ENCODE results near the gene PRG3. TPM values are rescaled to one million over a fixed set of nuclear protein-coding genes. Genes with fewer than 3 reads are reported as not detected.

Gene PRG3
- total and polyA plus RNA-seq, 2 donors from 2014 or later = not detected

DNA sequence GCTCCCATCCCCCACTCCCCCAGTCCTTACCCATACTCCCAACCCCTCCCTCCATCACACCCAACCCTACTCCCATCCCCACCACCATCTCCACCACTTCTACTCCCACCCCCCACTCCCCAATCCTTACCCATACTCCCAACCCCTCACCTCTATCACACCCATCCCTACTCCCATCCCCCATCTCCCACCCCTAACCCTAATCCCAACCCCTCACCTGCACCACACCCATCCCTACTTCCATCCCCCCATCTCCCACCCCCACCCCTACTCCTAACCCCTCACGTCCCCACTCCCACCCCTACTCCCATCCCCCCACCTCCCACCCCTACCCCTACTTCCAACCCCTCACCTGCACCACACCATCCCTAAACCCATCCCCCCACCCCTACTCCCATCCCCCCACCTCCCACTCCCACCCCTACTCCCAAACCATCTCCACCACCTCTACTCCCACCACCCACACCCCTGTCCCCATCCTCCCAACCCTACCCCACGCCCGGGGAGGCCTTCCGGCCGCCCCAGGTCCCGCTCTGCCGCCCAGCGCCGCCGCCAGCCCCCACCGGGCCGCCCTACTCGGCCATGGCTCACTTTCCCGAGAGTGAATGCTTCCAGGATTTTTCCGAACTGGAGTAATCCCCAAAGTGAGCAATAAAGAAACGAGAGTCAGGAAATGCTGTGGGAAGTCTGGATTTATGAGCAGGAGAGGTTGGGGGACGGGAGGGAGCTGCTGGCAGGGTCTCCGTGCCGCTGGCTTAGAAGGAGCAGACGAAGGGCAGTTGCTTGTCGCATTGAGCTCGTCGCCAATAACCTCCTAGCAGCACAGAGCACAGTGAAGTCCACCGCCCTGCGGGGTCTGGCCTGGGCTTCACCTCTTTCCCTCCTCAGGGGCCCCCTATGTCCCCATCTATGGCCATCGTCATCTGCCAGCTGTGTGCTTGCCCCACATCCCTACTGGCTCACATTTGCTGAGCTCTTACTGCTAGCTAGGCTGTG is 4.6 kb downstream of the PRG3 start:
- intact Hi-C loops (cut with DNase I) = no loop called here
- TF ChIP-seq, protein P1, sequence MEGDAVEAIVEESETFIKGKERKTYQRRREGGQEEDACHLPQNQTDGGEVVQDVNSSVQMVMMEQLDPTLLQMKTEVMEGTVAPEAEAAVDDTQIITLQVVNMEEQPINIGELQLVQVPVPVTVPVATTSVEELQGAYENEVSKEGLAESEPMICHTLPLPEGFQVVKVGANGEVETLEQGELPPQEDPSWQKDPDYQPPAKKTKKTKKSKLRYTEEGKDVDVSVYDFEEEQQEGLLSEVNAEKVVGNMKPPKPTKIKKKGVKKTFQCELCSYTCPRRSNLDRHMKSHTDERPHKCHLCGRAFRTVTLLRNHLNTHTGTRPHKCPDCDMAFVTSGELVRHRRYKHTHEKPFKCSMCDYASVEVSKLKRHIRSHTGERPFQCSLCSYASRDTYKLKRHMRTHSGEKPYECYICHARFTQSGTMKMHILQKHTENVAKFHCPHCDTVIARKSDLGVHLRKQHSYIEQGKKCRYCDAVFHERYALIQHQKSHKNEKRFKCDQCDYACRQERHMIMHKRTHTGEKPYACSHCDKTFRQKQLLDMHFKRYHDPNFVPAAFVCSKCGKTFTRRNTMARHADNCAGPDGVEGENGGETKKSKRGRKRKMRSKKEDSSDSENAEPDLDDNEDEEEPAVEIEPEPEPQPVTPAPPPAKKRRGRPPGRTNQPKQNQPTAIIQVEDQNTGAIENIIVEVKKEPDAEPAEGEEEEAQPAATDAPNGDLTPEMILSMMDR (IDR thresholded peaks at IDR 0.05; ENCODE audit: borderline replicate concordance, extremely low read depth, insufficient read depth) = no peak
- Histone ChIP-seq H3K4me3 (ENCODE audit: low read length in 3 of 3) (no peak overlapping the region), H3K36me3 (ENCODE audit: control insufficient read depth in 2 of 3, insufficient read depth in 3 of 3, low read length in 3 of 3) (no peaks in the 10 kb centered on the region), H3K27ac (ENCODE audit: low read depth in 2 of 2, low read length in 2 of 2) (no peak overlapping the region), H3K9me3 (ENCODE audit: control insufficient read depth in 2 of 3, insufficient read depth in 1 of 3, low read length in 3 of 3) (no peaks in the 10 kb centered on the region), H3K9ac (ENCODE audit: low read length in 3 of 3) (no peak overlapping the region), H3K4me1 (ENCODE audit: control insufficient read depth in 2 of 3, insufficient read depth in 2 of 3, low read depth in 1 of 3, low read length in 3 of 3) (no peaks in the 10 kb centered on the region), H3K27me3 (ENCODE audit: control insufficient read depth, insufficient read depth, low read length) (no peaks in the 10 kb centered on the region)
- DNase-seq (no peak), FAIRE-seq (no peak)

DNA sequence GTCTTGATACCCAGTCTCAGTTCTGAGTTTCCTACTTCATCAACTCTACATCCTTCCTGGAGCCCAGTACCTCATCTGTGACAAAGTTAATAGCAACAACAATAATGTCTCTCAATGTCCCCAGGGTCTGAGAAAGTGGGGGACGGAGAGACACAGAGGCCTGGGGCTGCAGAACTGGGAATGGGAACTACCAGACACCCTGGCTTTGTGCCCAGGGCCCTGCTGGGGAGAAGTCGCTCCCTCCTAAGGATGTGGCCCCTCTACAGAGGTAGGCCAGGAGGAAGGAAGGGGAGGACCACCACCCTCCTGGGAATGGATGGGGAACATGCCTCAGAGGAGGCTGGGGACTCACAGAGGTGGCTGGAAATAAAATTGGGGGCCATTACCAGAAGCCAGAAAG is 5.5 kb downstream of the PRG3 start:
- H3K36me3 ChIP-seq (ENCODE audit: control insufficient read depth in 2 of 3, insufficient read depth in 3 of 3, low read length in 3 of 3) = no peaks in the 10 kb centered on the region
- TF ChIP-seq, protein P1 (IDR thresholded peaks at IDR 0.05; ENCODE audit: borderline replicate concordance, extremely low read depth, insufficient read depth) = no peak
- no peaks in the 10 kb centered on the region for H3K9me3 ChIP-seq (ENCODE audit: control insufficient read depth in 2 of 3, insufficient read depth in 1 of 3, low read length in 3 of 3)
- H3K4me3 ChIP-seq (ENCODE audit: low read length in 3 of 3) = no peak overlapping the region
- intact Hi-C loops (cut with DNase I) = no loop called here
- H3K27ac ChIP-seq (ENCODE audit: low read depth in 2 of 2, low read length in 2 of 2) = no peak overlapping the region
- DNase-seq = no peak
- no peak overlapping the region for H3K9ac ChIP-seq (ENCODE audit: low read length in 3 of 3)
- H3K4me1 ChIP-seq (ENCODE audit: control insufficient read depth in 2 of 3, insufficient read depth in 2 of 3, low read depth in 1 of 3, low read length in 3 of 3) = no peaks in the 10 kb centered on the region
- H3K27me3 ChIP-seq (ENCODE audit: control insufficient read depth, insufficient read depth, low read length) = no peaks in the 10 kb centered on the region
- FAIRE-seq = no peak

DNA sequence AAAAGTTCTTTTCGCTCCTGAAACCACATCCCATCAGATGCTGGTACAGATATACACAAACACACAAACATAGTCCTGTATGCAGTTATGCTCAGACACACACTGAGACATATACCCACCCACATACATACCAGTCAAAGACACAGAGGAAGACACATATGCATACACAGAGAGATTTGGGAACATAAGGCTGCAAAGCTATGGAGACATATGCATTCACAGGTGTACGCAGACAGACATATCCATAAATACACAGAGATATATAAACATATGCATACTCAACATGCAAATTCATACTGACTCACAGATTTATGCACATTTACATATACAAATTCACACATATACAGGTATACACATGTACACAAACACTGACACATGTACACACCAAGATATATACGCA is 6.0 kb downstream of the PRG3 start:
- intact Hi-C loops (cut with DNase I) = no loop called here
- FAIRE-seq (no peak), DNase-seq (no peak)
- Histone ChIP-seq H3K27ac (ENCODE audit: low read depth in 2 of 2, low read length in 2 of 2) (no peak overlapping the region), H3K27me3 (ENCODE audit: control insufficient read depth, insufficient read depth, low read length) (no peaks in the 10 kb centered on the region), H3K9ac (ENCODE audit: low read length in 3 of 3) (no peak overlapping the region), H3K4me1 (ENCODE audit: control insufficient read depth in 2 of 3, insufficient read depth in 2 of 3, low read depth in 1 of 3, low read length in 3 of 3) (no peaks in the 10 kb centered on the region), H3K9me3 (ENCODE audit: control insufficient read depth in 2 of 3, insufficient read depth in 1 of 3, low read length in 3 of 3) (no peaks in the 10 kb centered on the region), H3K4me3 (ENCODE audit: low read length in 3 of 3) (no peak overlapping the region), H3K36me3 (ENCODE audit: control insufficient read depth in 2 of 3, insufficient read depth in 3 of 3, low read length in 3 of 3) (no peaks in the 10 kb centered on the region)
- TF ChIP-seq, protein P1 (IDR thresholded peaks at IDR 0.05; ENCODE audit: borderline replicate concordance, extremely low read depth, insufficient read depth) = no peak

Data from kidney (tissue), 14 donors.